Psoas muscle (tissue), 8 donors: ENCODE measurements around the gene C2CD2. TPM values are rescaled to one million over a fixed set of nuclear protein-coding genes. Genes with fewer than 3 reads are reported as not detected.

Source experiments
- ATAC-seq, 4 donors: fragments of 200-7000 bp; cut with Tn5 transposase; one replicate each; pipeline ENCODE4 v1.9.1; 2020; ENCODE audit warnings: moderate library complexity in 3 of 4, mild to moderate bottlenecking in 2 of 4
- DNase-seq, 2 donors: peaks; one replicate each; pipeline ENCODE4 v3.0.0-alpha.2; 2020
- H3K27ac ChIP-seq: fragments of 200-600 bp; one replicate; pipeline ENCODE4 v1.8.0; 2022
- H3K27me3 ChIP-seq, 3 donors: fragments of 200-600 bp in 1 of 3; one replicate each; pipeline versions ENCODE4 v1.6.1 to v1.8.0; 2013 to 2022; ENCODE audit warnings: low read length in 2 of 3, mild to moderate bottlenecking in 2 of 3, moderate library complexity in 1 of 3; ENCODE audit not compliant: insufficient read depth in 3 of 3
- H3K36me3 ChIP-seq, 2 donors: fragments of 200-600 bp in 1 of 2; one replicate each; pipeline versions ENCODE4 v1.6.1 to v1.8.0; 2013 to 2022; ENCODE audit warnings: low read depth in 1 of 2, mild to moderate bottlenecking in 1 of 2, moderate library complexity in 1 of 2; ENCODE audit not compliant: insufficient read depth in 1 of 2
- H3K4me1 ChIP-seq: fragments of 200-600 bp; one replicate; pipeline ENCODE4 v1.8.0; 2022
- H3K4me3 ChIP-seq: fragments of 200-600 bp; one replicate; pipeline ENCODE4 v1.8.0; 2022; ENCODE audit warnings: mild to moderate bottlenecking
- H3K9me3 ChIP-seq: fragments of 200-600 bp; one replicate; pipeline ENCODE4 v1.8.0; 2022
- CTCF ChIP-seq: fragments of 200-600 bp; IDR thresholded peaks from one replicate; pipeline ENCODE4 v1.8.0; 2022; ENCODE audit warnings: antibody characterized with exemption
- WGBS, 3 donors: extraction: QIAGEN DNeasy Blood & Tissue Kit; methylation state at CpG; one replicate each; pipeline versions ENCODE4 v1.1.6 to v1.1.7; 2013; 5-methylcytosine and 5-hydroxymethylcytosine counted together
- intact Hi-C, 2 donors: fragments of 100-400 bp; cut with DNase I; formaldehyde crosslinking; loops; one replicate each; pipeline versions ENCODE4 v1.11.0 to v1.14.2; 2022
- polyA plus RNA-seq, 3 donors: library from polyadenylated mRNA; stranded (reverse); fragments of 200-250 nt; gene quantifications; one replicate each; pipeline ENCODE4 v1.2.3, GENCODE V29; 2013
- total RNA-seq, 4 donors: library from RNA; stranded (reverse); fragmentation: NEBNext Ultra II Directional in 2 of 4; extraction: Animal tissue kit (Norgen Biotek cat#: 25700) in 2 of 4; gene quantifications; one replicate each; pipeline versions ENCODE4 v1.2.1 to v1.2.4, GENCODE V29; 2021 to 2023
- donor health status: healthy with polysubstance abuse.
- donor health status: DM: no; HTN: no; CAD: no; lungs with moderate emphysema.
- donor health status: Bipolar disorder and iron deficiency.
- donor health status: healthy.
- donor health status: DM: yes; HTN: yes; CAD: no.
- donor health status: DM: no; HTN: no; CAD: no.
- donor health status: DM: no; HTN: no; CAD: no.
- donor health status: DM: yes; HTN: yes; CAD: no.

Gene C2CD2
- total and polyA plus RNA-seq, 7 donors = 1.6 to 6.6 (median 3.2) TPM

- Histone ChIP-seq H3K27ac (no peak overlapping the region), H3K36me3 (no peaks in the 10 kb centered on the region), H3K4me3 (no peak overlapping the region), H3K4me1 (no peaks in the 10 kb centered on the region), H3K27me3 (no peaks in the 10 kb centered on the region), H3K9me3 (no peaks in the 10 kb centered on the region)
- DNase-seq = no peak
- intact Hi-C loops = no loop called here
- WGBS, 3 donors = 72 to 90% (median 85%) methylated on average over 11 of the region's 11 CpGs
- TF ChIP-seq CTCF = no peak
- ATAC-seq = no peak
Measured at GRCh38 chr21:41866274-41866809, 87.5 kb downstream of the C2CD2 start.

GRCh38 chr21:41865002-41865777 is 88.6 kb downstream of the C2CD2 start:
- 83 to 89% (median 84%) methylated on average over 15 of the region's 15 CpGs for WGBS, 3 donors

GRCh38 chr21:41864311-41865001 is 89.4 kb downstream of the C2CD2 start:
- Histone ChIP-seq H3K4me3 (no peak overlapping the region), H3K27ac (no peak overlapping the region), H3K36me3 (peaks cover 0 to 4% of the 10 kb centered on the region in 2 donors), H3K27me3 (no peaks in the 10 kb centered on the region), H3K9me3 (no peaks in the 10 kb centered on the region), H3K4me1 (no peaks in the 10 kb centered on the region)
- intact Hi-C loops = no loop called here
- TF ChIP-seq CTCF = no peak
- WGBS, 3 donors = 94 to 98% (median 95%) methylated on average over 10 of the region's 10 CpGs
- no peak for DNase-seq
- ATAC-seq = no peak

More at GRCh38 chr21:41865002-41865777, 88.6 kb downstream of the C2CD2 start:
- Histone ChIP-seq H3K36me3 (no peaks in the 10 kb centered on the region), H3K4me1 (no peaks in the 10 kb centered on the region), H3K27me3 (no peaks in the 10 kb centered on the region), H3K4me3 (no peak overlapping the region), H3K9me3 (no peaks in the 10 kb centered on the region), H3K27ac (no peak overlapping the region)
- TF ChIP-seq CTCF = no peak
- intact Hi-C loops = no loop called here
- ATAC-seq (no peak), DNase-seq (no peak)

DNA sequence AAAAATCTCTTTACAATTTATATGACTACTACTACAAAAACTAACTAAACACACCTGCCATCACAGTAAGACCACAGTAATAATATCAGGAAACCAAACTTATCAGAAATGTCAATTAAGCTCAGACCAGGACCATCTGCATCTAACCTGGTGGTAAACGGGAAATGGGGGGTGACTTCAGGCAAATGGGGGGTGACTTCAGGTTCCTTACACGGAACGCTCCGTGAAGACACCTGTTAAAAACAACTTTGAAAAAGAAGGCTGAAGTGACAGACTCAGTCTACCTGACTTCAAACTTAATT is 90.4 kb downstream of the C2CD2 start:
- WGBS, 3 donors = 84 to 92% (median 90%) methylated on average over 4 of the region's 4 CpGs
- no peak overlapping the region for H3K27ac ChIP-seq
- intact Hi-C loops = no loop called here
- H3K9me3 ChIP-seq = no peaks in the 10 kb centered on the region
- H3K4me1 ChIP-seq = no peaks in the 10 kb centered on the region
- DNase-seq = no peak
- no peak for ATAC-seq
- no peak overlapping the region for H3K4me3 ChIP-seq
- H3K36me3 ChIP-seq = peaks cover 0 to 8% of the 10 kb centered on the region in 2 donors
- TF ChIP-seq CTCF = no peak
- H3K27me3 ChIP-seq = no peaks in the 10 kb centered on the region
